ENCODE data around the gene SULT1B1.

SULT1B1 gene

GRCh38 chr4:69754926-69755580 lies 5.4 kb downstream of the SULT1B1 start:
- no peak for DNase-seq (ENCODE audit: low read depth, low spot score)
- no peak overlapping the region for H3K4me3 ChIP-seq (ENCODE audit: low read length)

GRCh38 chr4:69753686-69754085 lies 6.7 kb downstream of the SULT1B1 start:
- H3K4me3 ChIP-seq (ENCODE audit: low read length), result no peak overlapping the region
- DNase-seq (ENCODE audit: low read depth, low spot score), result no peak

- no peak for DNase-seq (ENCODE audit: low read depth, low spot score)
- H3K4me3 ChIP-seq (ENCODE audit: low read length), result no peak overlapping the region
Observed at GRCh38 chr4:69750346-69750745, 10.1 kb downstream of the SULT1B1 start.

- H3K4me3 ChIP-seq (ENCODE audit: low read length), result no peak overlapping the region
- DNase-seq (ENCODE audit: low read depth, low spot score), result no peak
Observed at GRCh38 chr4:69749771-69750170, 10.6 kb downstream of the SULT1B1 start.

GRCh38 chr4:69748173-69748572 lies 12.2 kb downstream of the SULT1B1 start:
- H3K4me3 ChIP-seq (ENCODE audit: low read length), result no peak overlapping the region
- no peak for DNase-seq (ENCODE audit: low read depth, low spot score)

- H3K4me3 ChIP-seq (ENCODE audit: low read length), result no peak overlapping the region
- DNase-seq (ENCODE audit: low read depth, low spot score), result no peak
Observed at GRCh38 chr4:69744157-69744478, 16.3 kb downstream of the SULT1B1 start.

GRCh38 chr4:69743476-69744156 lies 16.8 kb downstream of the SULT1B1 start:
- H3K4me3 ChIP-seq (ENCODE audit: low read length), result no peak overlapping the region
- DNase-seq (ENCODE audit: low read depth, low spot score), result no peak

GRCh38 chr4:69742596-69742995 lies 17.8 kb downstream of the SULT1B1 start:
- no peak for DNase-seq (ENCODE audit: low read depth, low spot score)
- no peak overlapping the region for H3K4me3 ChIP-seq (ENCODE audit: low read length)

GRCh38 chr4:69738872-69739271 lies 21.5 kb downstream of the SULT1B1 start:
- DNase-seq (ENCODE audit: low read depth, low spot score), result no peak
- no peak overlapping the region for H3K4me3 ChIP-seq (ENCODE audit: low read length)

- no peak overlapping the region for H3K4me3 ChIP-seq (ENCODE audit: low read length)
- DNase-seq (ENCODE audit: low read depth, low spot score), result no peak
Observed at GRCh38 chr4:69735119-69735518, 25.3 kb downstream of the SULT1B1 start.

GRCh38 chr4:69731847-69732246 lies 28.6 kb downstream of the SULT1B1 start:
- H3K4me3 ChIP-seq (ENCODE audit: low read length), result no peak overlapping the region
- no peak for DNase-seq (ENCODE audit: low read depth, low spot score)

- H3K4me3 ChIP-seq (ENCODE audit: low read length), result no peak overlapping the region
- DNase-seq (ENCODE audit: low read depth, low spot score), result no peak
Observed at GRCh38 chr4:69731241-69731640, 29.2 kb downstream of the SULT1B1 start.

- no peak for DNase-seq (ENCODE audit: low read depth, low spot score)
Observed at GRCh38 chr4:69730002-69730401, 30.4 kb downstream of the SULT1B1 start.

GRCh38 chr4:69727926-69728325 lies 32.5 kb downstream of the SULT1B1 start:
- DNase-seq (ENCODE audit: low read depth, low spot score), result no peak
- no peak overlapping the region for H3K4me3 ChIP-seq (ENCODE audit: low read length)

More at GRCh38 chr4:69730002-69730401, 30.4 kb downstream of the SULT1B1 start:
- H3K4me3 ChIP-seq (ENCODE audit: low read length), result no peak overlapping the region

- H3K4me3 ChIP-seq (ENCODE audit: low read length), result no peak overlapping the region
- no peak for DNase-seq (ENCODE audit: low read depth, low spot score)
Observed at GRCh38 chr4:69727426-69727825, 33.0 kb downstream of the SULT1B1 start.

- no peak for DNase-seq (ENCODE audit: low read depth, low spot score)
- no peak overlapping the region for H3K4me3 ChIP-seq (ENCODE audit: low read length)
Observed at GRCh38 chr4:69726971-69727370, 33.4 kb downstream of the SULT1B1 start.

- H3K4me3 ChIP-seq (ENCODE audit: low read length), result no peak overlapping the region
- no peak for DNase-seq (ENCODE audit: low read depth, low spot score)
Observed at GRCh38 chr4:69718396-69719271, 41.8 kb downstream of the SULT1B1 start.

- DNase-seq (ENCODE audit: low read depth, low spot score), result no peak
- H3K4me3 ChIP-seq (ENCODE audit: low read length), result no peak overlapping the region
Observed at GRCh38 chr4:69717778-69718177, 42.6 kb downstream of the SULT1B1 start.

- H3K4me3 ChIP-seq (ENCODE audit: low read length), result no peak overlapping the region
- DNase-seq (ENCODE audit: low read depth, low spot score), result no peak
Observed at GRCh38 chr4:69716654-69717053, 43.8 kb downstream of the SULT1B1 start.

- no peak for DNase-seq (ENCODE audit: low read depth, low spot score)
- no peak overlapping the region for H3K4me3 ChIP-seq (ENCODE audit: low read length)
Observed at GRCh38 chr4:69714086-69714485, 46.3 kb downstream of the SULT1B1 start.

Measured in Jurkat, Clone E6-1 (cell line).